Activated T-helper 1 cell treated with Interleukin-2 at 50 U/mL for 16 hours (primary cell): ENCODE data around the gene CYP11A1.

ENCODE experiments used
- DNase-seq: peaks from one replicate; pipeline ENCODE4 v3.0.0-alpha.2; 2020; ENCODE audit warnings: low read depth

The CYP11A1 gene

DNA sequence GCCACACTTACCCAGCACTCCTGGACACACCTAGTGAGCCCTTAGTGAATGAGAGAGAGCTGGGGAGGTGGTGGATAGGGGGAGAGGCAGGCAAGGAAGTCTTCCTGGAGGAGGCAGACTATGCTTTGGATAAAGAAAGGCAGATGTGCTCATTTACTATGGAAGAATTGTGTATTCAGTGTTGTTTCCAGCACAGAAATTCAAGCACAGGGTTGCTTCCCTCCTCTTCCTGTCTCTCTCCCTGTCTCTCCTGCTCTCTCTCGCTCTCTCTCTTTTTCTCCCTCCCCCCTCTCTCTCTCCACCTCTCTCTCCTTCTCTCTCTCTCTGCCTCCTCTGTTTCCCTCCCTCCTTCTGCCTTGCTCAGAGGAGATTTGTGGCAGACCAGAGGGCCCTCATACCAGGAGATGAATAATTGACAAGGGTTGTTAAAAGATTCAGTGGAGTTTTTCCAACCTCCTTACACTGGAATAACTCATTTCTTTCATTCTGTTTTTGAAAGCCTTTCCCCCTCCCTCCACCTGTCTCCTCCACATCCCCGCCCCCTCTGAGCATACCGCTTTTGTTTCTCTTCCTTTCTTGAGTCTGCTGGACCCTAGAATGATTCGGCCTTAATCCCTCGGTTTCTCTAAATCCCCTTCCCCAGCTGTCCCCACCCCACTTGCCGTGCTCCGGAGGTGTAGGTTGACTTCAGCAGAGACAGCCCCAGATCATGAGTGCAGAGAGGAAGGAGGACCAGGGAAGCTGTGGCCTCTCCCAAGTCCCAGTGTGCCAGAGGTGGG is 65.7 kb downstream of the CYP11A1 start:
- DNase-seq: no peak

DNA sequence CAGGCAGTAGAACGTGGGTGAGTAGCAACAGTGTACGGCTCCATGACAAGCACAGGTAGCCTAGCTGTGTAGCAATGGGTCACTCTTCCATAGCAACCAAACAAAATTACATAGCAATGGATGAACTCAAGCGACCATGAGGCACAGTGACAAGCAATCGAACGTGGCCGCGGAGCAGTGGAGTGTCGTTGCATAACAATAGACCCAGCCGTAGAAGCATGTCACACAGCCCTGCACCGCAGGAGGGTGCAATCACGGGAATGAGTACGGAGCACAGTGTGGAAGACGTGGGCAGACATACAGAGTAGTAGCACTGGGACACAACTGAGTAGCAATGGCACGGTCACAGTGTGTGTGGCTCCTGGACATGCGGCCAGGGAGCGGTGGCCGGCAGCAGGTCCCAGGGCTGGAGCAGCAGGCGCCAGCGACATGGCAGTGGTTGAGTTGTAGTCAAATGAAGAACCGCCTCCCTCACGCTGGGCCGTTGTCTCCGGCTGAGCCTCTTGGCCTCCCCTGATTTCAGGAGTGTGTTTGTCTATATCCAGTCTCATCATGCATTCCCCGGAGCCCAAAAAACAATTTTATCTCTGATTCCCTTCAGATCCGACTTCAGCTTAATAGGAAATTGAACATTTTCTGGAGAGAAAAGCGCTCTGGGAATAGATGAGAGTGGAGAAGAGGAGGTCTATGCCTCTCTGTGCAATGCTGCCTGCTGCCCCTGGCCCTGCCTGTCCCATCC is 67.2 kb downstream of the CYP11A1 start:
- no peak for DNase-seq

DNA sequence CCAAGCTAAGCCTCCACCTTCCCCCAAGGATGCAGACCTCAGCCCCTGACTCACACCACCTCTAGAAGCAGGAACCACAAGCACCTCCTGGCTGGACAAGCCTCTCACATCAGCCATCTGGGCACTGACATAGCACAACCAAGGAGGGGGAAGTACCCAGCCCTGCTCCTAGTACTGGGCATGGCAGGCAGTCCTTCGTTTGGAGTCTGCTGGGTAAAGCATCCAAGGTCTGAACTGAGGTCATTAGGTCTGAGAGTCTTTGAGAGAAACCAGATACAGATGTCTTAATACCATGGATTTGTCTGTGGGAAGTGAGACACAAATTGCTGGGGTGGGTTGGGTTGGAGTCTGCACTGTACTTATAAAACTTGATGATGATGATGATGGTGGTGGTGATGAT is 69.6 kb downstream of the CYP11A1 start:
- no peak for DNase-seq

DNA sequence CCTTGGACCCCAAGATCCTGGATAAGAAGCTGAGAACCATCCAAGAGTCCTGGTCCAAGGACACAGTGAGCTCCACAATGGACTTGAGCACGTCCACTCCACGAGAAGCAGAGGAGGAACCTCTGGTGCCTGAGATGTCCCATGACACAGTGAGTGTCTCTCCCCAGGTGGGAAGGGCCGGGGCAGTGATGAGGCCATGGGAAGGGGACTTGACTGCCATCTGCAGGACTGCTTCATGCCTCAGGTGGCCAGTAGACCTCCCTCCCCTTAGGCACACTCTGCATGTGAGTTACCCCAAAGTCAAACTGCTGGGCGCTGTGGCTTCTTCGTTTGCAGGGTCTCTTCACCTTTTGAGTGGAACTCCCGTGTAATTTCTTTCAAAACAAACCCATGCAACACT is 71.6 kb downstream of the CYP11A1 start:
- no peak for DNase-seq

GRCh38 chr15:74294010-74294409 is 73.4 kb downstream of the CYP11A1 start:
- no peak for DNase-seq

- DNase-seq: no peak
Observed at GRCh38 chr15:74293021-74293810, 74.2 kb downstream of the CYP11A1 start.

- DNase-seq: peak; percentile 29
Observed at GRCh38 chr15:74291101-74292071, 76.1 kb downstream of the CYP11A1 start.

DNA sequence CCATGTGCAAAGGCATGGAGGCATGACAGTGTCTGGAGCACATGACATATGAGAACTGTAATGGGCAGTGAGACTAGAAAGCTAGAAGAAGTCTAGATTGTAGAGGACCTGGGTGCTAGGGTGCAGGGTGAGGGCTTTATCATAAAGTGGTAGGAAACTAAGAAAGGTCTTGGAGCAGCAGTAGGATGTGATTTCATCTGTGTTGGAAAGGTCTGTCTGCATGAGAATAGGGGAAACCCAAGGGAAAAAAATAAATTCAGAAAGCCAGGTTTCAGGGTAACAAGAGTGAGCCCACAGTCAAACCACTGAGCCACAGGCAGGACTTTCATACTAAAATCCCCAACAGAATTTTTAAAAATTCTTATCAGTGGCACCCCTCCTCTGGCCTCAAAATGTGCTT is 76.8 kb downstream of the CYP11A1 start:
- no peak for DNase-seq

DNA sequence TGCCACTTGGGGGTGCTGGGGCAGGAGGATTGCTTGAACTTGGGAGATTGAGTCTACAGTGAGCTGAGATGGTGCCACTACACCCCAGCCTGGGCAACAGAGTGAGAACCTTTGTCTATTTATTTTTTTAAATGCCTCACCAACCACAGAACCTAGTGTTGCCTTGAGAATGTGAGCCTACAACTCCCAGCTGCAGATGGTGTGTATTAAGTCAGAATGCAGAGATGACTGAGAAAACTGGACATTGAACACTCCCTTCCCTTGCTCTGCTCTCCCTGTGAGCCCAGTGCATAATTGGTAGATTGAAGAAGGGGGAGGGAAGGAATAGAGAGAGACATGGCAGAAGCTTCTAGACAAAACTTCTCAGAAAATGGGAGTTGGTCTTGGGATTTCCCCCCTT is 77.8 kb downstream of the CYP11A1 start:
- DNase-seq: no peak
